Amniotic epithelial cell (primary cell): ENCODE measurements around the gene THNSL1.

Source experiments
- DNase-seq: peaks from one replicate; pipeline ENCODE4 v3.0.0-alpha.2; 2010; ENCODE audit warnings: low read depth

The THNSL1 gene

GRCh38 chr10:25061125-25061524 is 44.7 kb downstream of the THNSL1 start:
- DNase-seq = no peak

- peak; percentile 69 for DNase-seq
Observed at GRCh38 chr10:25061711-25062449, 45.5 kb downstream of the THNSL1 start.

- DNase-seq = no peak
Observed at GRCh38 chr10:25063157-25063556, 46.7 kb downstream of the THNSL1 start.

GRCh38 chr10:25063644-25064043 is 47.2 kb downstream of the THNSL1 start:
- DNase-seq = no peak

- DNase-seq = no peak
Observed at GRCh38 chr10:25064401-25064800, 48.0 kb downstream of the THNSL1 start.

GRCh38 chr10:25065761-25066476 is 49.5 kb downstream of the THNSL1 start:
- DNase-seq = no peak

GRCh38 chr10:25068152-25069058 is 52.0 kb downstream of the THNSL1 start:
- no peak for DNase-seq

- DNase-seq = no peak
Observed at GRCh38 chr10:25071227-25071626, 54.8 kb downstream of the THNSL1 start.

GRCh38 chr10:25072786-25073185 is 56.4 kb downstream of the THNSL1 start:
- no peak for DNase-seq

GRCh38 chr10:25075825-25076224 is 59.4 kb downstream of the THNSL1 start:
- no peak for DNase-seq
